ENCODE results near the gene ENPP6. TPM values are rescaled to one million over a fixed set of nuclear protein-coding genes. Genes with fewer than 3 reads are reported as not detected.

The ENPP6 gene
- total and polyA plus RNA-seq, 2 experiments from 2014 or later = 0.11 TPM; not detected in 1

DNA sequence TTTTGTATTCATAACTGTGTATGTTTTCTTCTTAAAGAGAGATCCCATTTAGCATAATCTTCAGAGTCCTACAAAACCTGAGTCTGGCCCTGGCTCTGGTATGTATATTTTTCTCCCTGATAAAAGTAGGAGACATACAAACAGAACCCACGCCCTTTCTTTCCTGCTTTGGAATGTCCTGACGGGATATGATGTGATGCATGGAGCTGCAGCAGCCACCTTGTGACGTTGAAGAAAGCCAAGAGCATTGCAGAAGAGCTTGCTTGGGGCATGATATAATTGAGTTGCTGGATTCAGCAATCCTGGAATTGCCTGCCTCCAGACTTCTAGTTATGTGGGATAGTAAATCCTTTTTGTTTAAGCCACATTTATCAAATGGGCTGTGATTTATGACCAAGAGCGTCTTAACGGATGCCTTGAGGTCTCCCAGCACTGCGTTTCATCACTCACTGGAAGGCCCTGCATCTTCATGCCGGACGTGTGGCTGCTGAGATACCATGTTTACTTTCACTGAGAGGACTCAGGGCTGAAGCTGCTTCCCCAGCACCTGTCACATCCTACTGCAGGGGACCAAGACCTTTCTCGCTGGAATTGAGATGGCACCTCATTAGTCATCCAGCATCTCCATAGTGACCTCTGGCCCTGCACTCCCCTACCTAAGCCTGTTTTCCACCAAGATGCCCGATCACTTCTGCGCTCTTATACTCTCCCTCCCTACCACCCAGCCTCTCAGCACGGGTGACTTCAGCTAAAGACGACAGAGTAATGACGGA, 107.0 kb downstream of the ENPP6 start (continued):
- TF ChIP-seq ZNF462 (CRISPR knock-in tag; IDR thresholded peaks at IDR 0.05) = no peak
- no peak for TF ChIP-seq EZH2phosphoT487 (IDR thresholded peaks at IDR 0.05; ENCODE audit: unreplicated experiment)
- TF ChIP-seq EZH2 (IDR thresholded peaks at IDR 0.05; ENCODE audit: low read depth, unreplicated experiment) = no peak

DNA sequence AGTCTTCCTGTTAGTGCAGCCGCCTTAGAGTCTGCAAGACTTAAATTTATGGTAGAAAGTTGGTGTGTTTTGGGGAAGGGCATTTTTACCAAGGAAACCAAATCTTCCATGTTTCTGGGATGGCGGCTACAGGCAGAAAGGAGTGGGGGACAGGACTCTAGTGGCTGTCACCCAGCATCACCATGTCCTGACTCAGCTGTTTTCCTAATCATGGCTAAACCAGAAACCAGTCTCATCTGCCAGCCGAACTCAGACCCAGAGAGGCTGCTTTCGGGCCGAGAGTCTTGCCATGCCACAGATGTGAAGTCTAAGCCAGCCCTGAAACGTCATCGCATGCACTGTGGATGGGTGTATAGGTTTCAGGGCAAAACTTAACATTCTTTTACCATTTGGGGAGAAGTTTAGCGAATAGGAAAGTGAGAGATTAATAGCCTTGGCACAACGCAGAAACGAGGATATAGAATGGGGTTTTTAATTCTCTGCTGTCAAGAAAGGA, 109.6 kb downstream of the ENPP6 start:
- H3F3A ChIP-seq (replicated peaks; ENCODE audit: low read depth) = no peaks in the 10 kb centered on the region
- DNase-seq (ENCODE audit: low spot score) (no peak), ATAC-seq (no peak)
- 0 out of 2 replicates have a peak overlapping the region, but pooled peaks have one; percentile 3 for H2AFZ ChIP-seq
- no peaks in the 10 kb centered on the region for H3K4me1 ChIP-seq (ENCODE audit: insufficient read depth)
- TF ChIP-seq STAT1 (IDR thresholded peaks at IDR 0.05; ENCODE audit: unreplicated experiment) (no peak), EZH2phosphoT487 (IDR thresholded peaks at IDR 0.05; ENCODE audit: unreplicated experiment) (no peak), POLR2AphosphoS5 (IDR thresholded peaks at IDR 0.05; ENCODE audit: low read depth) (no peak), ZNF331 (CRISPR knock-in tag; IDR thresholded peaks at IDR 0.05; ENCODE audit: low read depth) (no peak)
- TF ChIP-seq, protein P1, sequence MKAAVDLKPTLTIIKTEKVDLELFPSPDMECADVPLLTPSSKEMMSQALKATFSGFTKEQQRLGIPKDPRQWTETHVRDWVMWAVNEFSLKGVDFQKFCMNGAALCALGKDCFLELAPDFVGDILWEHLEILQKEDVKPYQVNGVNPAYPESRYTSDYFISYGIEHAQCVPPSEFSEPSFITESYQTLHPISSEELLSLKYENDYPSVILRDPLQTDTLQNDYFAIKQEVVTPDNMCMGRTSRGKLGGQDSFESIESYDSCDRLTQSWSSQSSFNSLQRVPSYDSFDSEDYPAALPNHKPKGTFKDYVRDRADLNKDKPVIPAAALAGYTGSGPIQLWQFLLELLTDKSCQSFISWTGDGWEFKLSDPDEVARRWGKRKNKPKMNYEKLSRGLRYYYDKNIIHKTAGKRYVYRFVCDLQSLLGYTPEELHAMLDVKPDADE (IDR thresholded peaks at IDR 0.05) = no peak
- no peaks in the 10 kb centered on the region; the same call in 2 of the 3 replicates for H3K36me3 Mint-ChIP-seq (ENCODE audit: low read depth)
- no peak overlapping the region for H3K4me3 ChIP-seq
- H3K79me2 ChIP-seq (replicated peaks; ENCODE audit: insufficient read depth) = no peaks in the 10 kb centered on the region
- H3K27ac ChIP-seq (ENCODE audit: low read depth) = no peak overlapping the region
- no peaks in the 10 kb centered on the region; the same call in 1 of the 3 replicates for H3K9me3 Mint-ChIP-seq
- H4K20me1 ChIP-seq (replicated peaks; ENCODE audit: insufficient read depth) = no peaks in the 10 kb centered on the region
- H3K4me1 Mint-ChIP-seq = peaks cover 11% of the 10 kb centered on the region
- H3K36me3 ChIP-seq (ENCODE audit: insufficient read depth) = no peaks in the 10 kb centered on the region
- H3K27me3 ChIP-seq (ENCODE audit: insufficient read depth) = no peaks in the 10 kb centered on the region
- peaks cover 2% of the 10 kb centered on the region for H3K27me3 Mint-ChIP-seq (ENCODE audit: insufficient read depth, low read depth, poor library complexity)
- H3K4me3 Mint-ChIP-seq = no peak overlapping the region
- no peak overlapping the region for H3K27ac Mint-ChIP-seq
- no peak overlapping the region for H3K4me2 ChIP-seq
- H3K9me2 ChIP-seq (ENCODE audit: insufficient read depth) = no peaks in the 10 kb centered on the region
